Parathyroid adenoma (tissue), 2 donors: ENCODE data around the gene ECHDC3.

Source experiments
- H2AFZ ChIP-seq: fragments of 300-600 bp; sonication (generic); one replicate; pipeline ENCODE4 v1.7.0; 2017; ENCODE audit warnings: antibody characterized with exemption, mild to moderate bottlenecking
- H3K27ac ChIP-seq: fragments of 300-600 bp; sonication (generic); one replicate; pipeline ENCODE4 v1.7.0; 2017
- H3K27me3 ChIP-seq: fragments of 300-600 bp; sonication (generic); one replicate; pipeline ENCODE4 v1.7.0; 2017; ENCODE audit warnings: low read length; ENCODE audit not compliant: control insufficient read depth, insufficient read depth
- H3K36me3 ChIP-seq: fragments of 300-600 bp; sonication (generic); one replicate; pipeline ENCODE4 v1.7.0; 2017; ENCODE audit warnings: low read length; ENCODE audit not compliant: control insufficient read depth, insufficient read depth
- H3K4me1 ChIP-seq: fragments of 300-600 bp; sonication (generic); one replicate; pipeline ENCODE4 v1.7.0; 2017; ENCODE audit warnings: control low read depth
- H3K4me2 ChIP-seq: fragments of 300-600 bp; sonication (generic); one replicate; pipeline ENCODE4 v1.7.0; 2017; ENCODE audit warnings: low read length
- H3K4me3 ChIP-seq: fragments of 300-600 bp; sonication (generic); one replicate; pipeline ENCODE4 v1.7.0; 2017; ENCODE audit warnings: low read depth, low read length
- H3K79me2 ChIP-seq: fragments of 300-600 bp; sonication (generic); one replicate; pipeline ENCODE4 v1.7.0; 2017; ENCODE audit warnings: control low read depth
- H3K9ac ChIP-seq: fragments of 300-600 bp; sonication (generic); one replicate; pipeline ENCODE4 v1.7.0; 2017; ENCODE audit warnings: mild to moderate bottlenecking
- H3K9me3 ChIP-seq: fragments of 300-600 bp; sonication (generic); one replicate; pipeline ENCODE4 v1.7.0; 2017; ENCODE audit warnings: low read length; ENCODE audit not compliant: control insufficient read depth
- TF ChIP-seq, protein P1 (sequence below): fragments of 300-600 bp; sonication (generic); IDR thresholded peaks from one replicate; pipeline ENCODE4 v1.7.0; 2017; ENCODE audit warnings: antibody characterized with exemption, mild to moderate bottlenecking
- donor health status: primary hyperparathyroidism.

Gene ECHDC3

DNA sequence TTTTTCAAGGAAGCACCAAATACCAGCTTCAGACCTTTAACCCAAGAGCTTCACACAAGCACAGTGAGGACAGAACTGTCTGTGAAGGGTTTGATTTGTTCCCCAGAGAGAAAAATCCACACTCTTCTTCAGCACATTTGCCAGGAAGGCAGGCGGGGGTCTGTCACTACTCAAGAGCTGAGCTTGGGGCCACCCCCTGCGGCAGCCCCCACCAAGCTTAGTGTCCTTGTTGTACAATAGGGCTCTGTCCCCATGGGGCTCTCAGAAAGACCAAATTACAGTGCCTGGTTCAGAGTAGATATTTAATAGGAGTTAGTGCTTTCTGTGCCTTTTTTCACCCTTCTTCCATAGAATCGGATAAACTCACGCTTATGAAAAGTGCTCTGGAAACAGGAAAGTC, 12.4 kb downstream of the ECHDC3 start:
- Histone ChIP-seq H3K9ac (no peak overlapping the region), H3K27me3 (no peaks in the 10 kb centered on the region), H3K36me3 (no peaks in the 10 kb centered on the region), H3K4me2 (no peak overlapping the region), H3K79me2 (peaks cover 4% of the 10 kb centered on the region), H2AFZ (no peak overlapping the region), H3K27ac (no peak overlapping the region), H3K4me1 (peaks cover 5% of the 10 kb centered on the region), H3K9me3 (no peaks in the 10 kb centered on the region), H3K4me3 (no peak overlapping the region)
- TF ChIP-seq, protein P1, sequence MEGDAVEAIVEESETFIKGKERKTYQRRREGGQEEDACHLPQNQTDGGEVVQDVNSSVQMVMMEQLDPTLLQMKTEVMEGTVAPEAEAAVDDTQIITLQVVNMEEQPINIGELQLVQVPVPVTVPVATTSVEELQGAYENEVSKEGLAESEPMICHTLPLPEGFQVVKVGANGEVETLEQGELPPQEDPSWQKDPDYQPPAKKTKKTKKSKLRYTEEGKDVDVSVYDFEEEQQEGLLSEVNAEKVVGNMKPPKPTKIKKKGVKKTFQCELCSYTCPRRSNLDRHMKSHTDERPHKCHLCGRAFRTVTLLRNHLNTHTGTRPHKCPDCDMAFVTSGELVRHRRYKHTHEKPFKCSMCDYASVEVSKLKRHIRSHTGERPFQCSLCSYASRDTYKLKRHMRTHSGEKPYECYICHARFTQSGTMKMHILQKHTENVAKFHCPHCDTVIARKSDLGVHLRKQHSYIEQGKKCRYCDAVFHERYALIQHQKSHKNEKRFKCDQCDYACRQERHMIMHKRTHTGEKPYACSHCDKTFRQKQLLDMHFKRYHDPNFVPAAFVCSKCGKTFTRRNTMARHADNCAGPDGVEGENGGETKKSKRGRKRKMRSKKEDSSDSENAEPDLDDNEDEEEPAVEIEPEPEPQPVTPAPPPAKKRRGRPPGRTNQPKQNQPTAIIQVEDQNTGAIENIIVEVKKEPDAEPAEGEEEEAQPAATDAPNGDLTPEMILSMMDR, result no peak

DNA sequence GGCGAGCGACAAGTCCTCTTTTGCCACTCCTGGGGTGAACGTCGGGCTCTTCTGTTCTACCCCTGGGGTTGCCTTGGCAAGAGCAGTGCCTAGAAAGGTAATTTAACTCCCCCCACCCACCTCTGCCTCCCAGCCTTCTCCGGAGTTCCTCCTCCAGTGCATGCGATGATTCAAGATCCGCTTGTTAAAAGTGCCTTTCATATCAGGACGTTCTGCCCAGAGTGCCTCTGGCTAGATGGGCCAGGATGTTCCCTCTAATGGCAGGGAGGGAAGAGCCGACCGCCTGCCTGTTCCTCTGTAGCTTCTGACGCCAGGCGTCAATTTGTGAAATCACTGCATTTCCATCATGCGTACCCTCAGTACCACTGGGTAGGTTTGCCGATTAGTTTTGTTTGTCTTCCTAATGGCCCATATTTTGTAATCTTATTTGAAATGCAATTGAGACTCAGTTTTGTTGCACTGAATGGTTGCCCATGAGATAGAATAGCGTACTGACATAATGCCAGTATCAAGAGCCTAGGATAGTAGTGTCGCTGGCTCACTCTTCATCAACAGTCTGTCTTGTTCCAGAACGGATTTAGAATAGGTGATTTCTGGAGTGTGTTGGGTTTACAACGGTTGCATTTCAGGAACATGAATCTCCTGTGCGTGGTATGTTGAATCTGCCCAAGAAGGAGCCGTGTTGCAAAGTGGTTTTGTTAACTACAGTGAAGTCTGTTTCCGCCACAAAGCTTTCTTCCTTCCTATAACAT, 13.5 kb downstream of the ECHDC3 start:
- H3K4me3 ChIP-seq, result no peak overlapping the region
- no peaks in the 10 kb centered on the region for H3K36me3 ChIP-seq
- H3K4me2 ChIP-seq, result no peak overlapping the region
- no peak overlapping the region for H3K9ac ChIP-seq
- H3K27me3 ChIP-seq, result no peaks in the 10 kb centered on the region
- H3K4me1 ChIP-seq, result peaks cover 5% of the 10 kb centered on the region
- H3K9me3 ChIP-seq, result no peaks in the 10 kb centered on the region
- TF ChIP-seq, protein P1, result no peak
- H3K27ac ChIP-seq, result no peak overlapping the region
- no peak overlapping the region for H2AFZ ChIP-seq
- H3K79me2 ChIP-seq, result peaks cover 4% of the 10 kb centered on the region

DNA sequence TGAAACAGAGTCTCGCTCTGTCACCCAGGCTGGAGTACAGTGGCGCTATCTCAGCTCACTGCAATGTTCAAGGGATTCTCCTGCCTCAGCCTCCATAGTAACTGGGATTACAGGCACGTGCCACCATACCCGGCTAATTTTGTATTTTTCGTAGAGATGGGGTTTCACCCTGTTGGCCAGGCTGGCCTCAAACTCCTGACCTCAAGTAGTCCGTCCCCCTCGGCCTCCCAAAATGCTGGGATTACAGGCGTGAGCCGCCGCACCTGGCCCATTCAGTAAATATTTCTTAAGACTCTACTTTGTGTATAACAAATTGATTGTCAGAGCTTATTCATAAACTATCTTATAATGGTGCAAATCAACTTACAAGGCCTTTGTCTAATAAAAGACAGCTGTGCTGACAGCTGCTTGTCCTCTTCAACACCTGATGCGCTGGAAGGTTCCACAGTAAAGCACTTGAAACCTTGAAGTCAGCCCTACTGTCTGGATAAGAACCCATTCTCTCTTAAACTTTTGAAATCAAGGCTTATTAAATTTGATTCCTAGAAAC, 14.7 kb downstream of the ECHDC3 start:
- Histone ChIP-seq H3K36me3 (no peaks in the 10 kb centered on the region), H3K27ac (no peak overlapping the region)

DNA sequence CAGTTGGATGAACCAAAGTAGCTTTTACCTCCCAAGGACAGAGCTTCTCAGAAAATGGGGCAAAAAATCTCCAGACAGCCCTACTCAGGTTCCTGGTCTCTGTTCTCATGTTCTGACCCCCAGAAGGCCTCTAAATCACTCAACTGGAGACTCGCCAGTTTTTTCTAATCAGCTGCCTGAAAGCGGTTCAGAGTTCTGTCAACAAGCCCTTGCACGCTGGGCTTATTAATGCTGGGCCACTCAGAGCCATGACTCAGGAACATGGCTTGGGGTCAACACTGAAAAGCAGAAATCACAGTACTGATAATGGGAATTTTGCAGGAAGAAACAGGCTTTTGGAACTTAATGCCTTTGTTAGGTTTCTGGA, 15.3 kb downstream of the ECHDC3 start:
- Histone ChIP-seq H3K9ac (no peak overlapping the region), H3K79me2 (peaks cover 4% of the 10 kb centered on the region), H3K27me3 (no peaks in the 10 kb centered on the region), H3K4me3 (no peak overlapping the region), H3K4me2 (no peak overlapping the region), H3K4me1 (peaks cover 5% of the 10 kb centered on the region), H3K36me3 (no peaks in the 10 kb centered on the region), H3K9me3 (no peaks in the 10 kb centered on the region), H2AFZ (peak overlapping the region; percentile 23), H3K27ac (no peak overlapping the region)
- TF ChIP-seq, protein P1, result no peak

More for the DNA sequence above, 14.7 kb downstream of the ECHDC3 start:
- peaks cover 4% of the 10 kb centered on the region for H3K79me2 ChIP-seq
- H3K9me3 ChIP-seq, result no peaks in the 10 kb centered on the region
- H3K4me2 ChIP-seq, result no peak overlapping the region
- TF ChIP-seq, protein P1, result no peak
- peak overlapping the region; percentile 23 for H2AFZ ChIP-seq
- H3K9ac ChIP-seq, result no peak overlapping the region
- peaks cover 5% of the 10 kb centered on the region for H3K4me1 ChIP-seq
- no peak overlapping the region for H3K4me3 ChIP-seq
- no peaks in the 10 kb centered on the region for H3K27me3 ChIP-seq
